Keratinocyte (primary cell): Measurements from ENCODE around the gene EFTUD2. TPM values are rescaled to one million over a fixed set of nuclear protein-coding genes. Genes with fewer than 3 reads are reported as not detected.

ENCODE experiments used
- DNase-seq: peaks from one replicate; pipeline ENCODE4 v3.0.0-alpha.2; 2011; ENCODE audit warnings: low read depth, missing footprints, low spot score
- FAIRE-seq: peaks from 2 replicates; lab custom pipeline; 2011; peaks lifted over from hg19 to GRCh38; lab: Jason Lieb, UNC
- H2AFZ ChIP-seq: 2 replicates; pipeline ENCODE4 v1.6.0; 2012; ENCODE audit warnings: low read length, control low read depth, inconsistent platforms; ENCODE audit not compliant: control insufficient read depth
- H3K27ac ChIP-seq: 2 replicates; pipeline ENCODE4 v1.5.1; 2011; ENCODE audit warnings: low read length; ENCODE audit not compliant: control insufficient read depth, insufficient read depth
- H3K27me3 ChIP-seq: 3 replicates; pipeline ENCODE4 v1.6.0; 2011; ENCODE audit warnings: low read length; ENCODE audit not compliant: control insufficient read depth, insufficient read depth; ENCODE audit errors: extremely low read depth
- H3K36me3 ChIP-seq, 2 experiments: 2 replicates in 1 of 2; 3 replicates in 1 of 2; pipeline ENCODE4 v1.5.1; 2011; ENCODE audit warnings: low read length in 2 of 2, mild to moderate bottlenecking in 1 of 2; ENCODE audit not compliant: control insufficient read depth in 2 of 2, insufficient read depth in 2 of 2; ENCODE audit errors: extremely low read depth in 1 of 2
- H3K4me1 ChIP-seq: 3 replicates; pipeline ENCODE4 v1.5.1; 2011; ENCODE audit warnings: low read length; ENCODE audit not compliant: control insufficient read depth, insufficient read depth; ENCODE audit errors: extremely low read depth
- H3K4me2 ChIP-seq: 3 replicates; pipeline ENCODE4 v1.6.0; 2011; ENCODE audit warnings: low read depth, low read length; ENCODE audit not compliant: control insufficient read depth, insufficient read depth; ENCODE audit errors: extremely low read depth
- H3K4me3 ChIP-seq, 3 experiments: fragments of 200-600 bp in 1 of 3; sonication (generic) in 1 of 3; 2 replicates in 2 of 3; 3 replicates in 1 of 3; pipeline ENCODE4 v1.5.1; 2011 to 2016; ENCODE audit warnings: low read length in 3 of 3, mild to moderate bottlenecking in 3 of 3, control low read depth in 2 of 3, inconsistent platforms in 1 of 3, low read depth in 1 of 3, mixed read lengths in 1 of 3, mixed run types in 1 of 3, moderate library complexity in 1 of 3; ENCODE audit not compliant: control insufficient read depth in 2 of 3, insufficient read depth in 2 of 3; ENCODE audit errors: extremely low read depth in 1 of 3
- H3K79me2 ChIP-seq: 2 replicates; pipeline ENCODE4 v1.6.0; 2012; ENCODE audit warnings: low read length; ENCODE audit not compliant: control insufficient read depth, insufficient read depth
- H3K9ac ChIP-seq: 3 replicates; pipeline ENCODE4 v1.6.0; 2011; ENCODE audit warnings: low read length; ENCODE audit not compliant: control insufficient read depth, insufficient read depth; ENCODE audit errors: extremely low read depth
- H3K9me1 ChIP-seq: 3 replicates; pipeline ENCODE4 v1.6.0; 2011; ENCODE audit warnings: low read length; ENCODE audit not compliant: control insufficient read depth, insufficient read depth; ENCODE audit errors: extremely low read depth
- H3K9me3 ChIP-seq: 2 replicates; pipeline ENCODE4 v1.5.1; 2012; ENCODE audit warnings: low read depth, low read length; ENCODE audit not compliant: control insufficient read depth
- H4K20me1 ChIP-seq: 3 replicates; pipeline ENCODE4 v1.6.0; 2011; ENCODE audit warnings: low read length; ENCODE audit not compliant: control insufficient read depth, insufficient read depth; ENCODE audit errors: extremely low read depth
- CTCF ChIP-seq, 3 experiments: IDR thresholded peaks in 1 of 3; conservative IDR thresholded peaks in 1 of 3; optimal IDR thresholded peaks in 1 of 3; 2 replicates in 2 of 3; 3 replicates in 1 of 3; pipeline versions ENCODE3 to v1.5.1; 2011; ENCODE audit warnings: low read length in 3 of 3, mild to moderate bottlenecking in 3 of 3, moderate library complexity in 2 of 3, control low read depth in 1 of 3, inconsistent platforms in 1 of 3; ENCODE audit not compliant: insufficient read depth in 2 of 3; ENCODE audit errors: extremely low read depth in 1 of 3
- EZH2 ChIP-seq: IDR thresholded peaks from one replicate; pipeline ENCODE4 v1.6.1; 2012; ENCODE audit warnings: inconsistent platforms, mild to moderate bottlenecking, low read length, moderate library complexity
- dilution Hi-C: fragments of 300-500 bp; cut with MboI; formaldehyde crosslinking; loops from one replicate; pipeline ENCODE4 v1.7.0; 2020; ENCODE audit warnings: low sequenced_read_pairs; ENCODE audit not compliant: extremely low pct_ligation_motif_present
- polyA plus RNA-seq, 5 experiments: library from polyadenylated mRNA; depleted of rRNA in 3 of 5; stranded (reverse) in 3 of 5; stranded (forward) in 1 of 5; unstranded in 1 of 5; fragments of >200 nt; gene quantifications; 1 replicate in 1 of 5; 2 replicates in 3 of 5; 3 replicates in 1 of 5; pipeline versions ENCODE4 v1.2.1 to v1.2.3, GENCODE V29; 2011 to 2012; ENCODE audit warnings: missing spikeins in 2 of 5, low read depth in 1 of 5, low replicate concordance in 1 of 5

The EFTUD2 gene
- polyA plus RNA-seq, 1 donor (not counting 4 experiments of a cell fraction or from before 2014, with no cell fraction given): 160 TPM

GRCh38 chr17:44837196-44837595 is 62.0 kb downstream of the EFTUD2 start:
- FAIRE-seq (no peak), DNase-seq (no peak)

GRCh38 chr17:44832805-44833204 is 66.4 kb downstream of the EFTUD2 start:
- Histone ChIP-seq H3K27ac (no peak overlapping the region), H3K9me1 (no peaks in the 10 kb centered on the region), H3K9ac (no peak overlapping the region), H3K4me1 (peaks cover 12% of the 10 kb centered on the region), H3K4me3 (no peak overlapping the region), H3K4me2 (no peak overlapping the region), H3K9me3 (no peaks in the 10 kb centered on the region), H4K20me1 (no peaks in the 10 kb centered on the region), H2AFZ (no peak overlapping the region), H3K27me3 (no peaks in the 10 kb centered on the region), H3K36me3 (no peaks in the 10 kb centered on the region), H3K79me2 (peaks cover 19% of the 10 kb centered on the region)
- DNase-seq: no peak
- FAIRE-seq: no peak
- TF ChIP-seq EZH2 (no peak), CTCF (optimal IDR thresholded peaks at IDR 0.05 in 1 of 3, IDR thresholded peaks at IDR 0.05 in 1 of 3, conservative IDR thresholded peaks at IDR 0.05 in 1 of 3; ENCODE audit: extremely low read depth in 1 of 3, insufficient read depth in 2 of 3, low read length in 3 of 3) (no peak)
- dilution Hi-C loops: no loop called here

More at GRCh38 chr17:44837196-44837595, 62.0 kb downstream of the EFTUD2 start:
- dilution Hi-C loops: no loop called here
- H3K9me3 ChIP-seq: no peaks in the 10 kb centered on the region
- no peak overlapping the region for H3K27ac ChIP-seq
- no peak overlapping the region for H2AFZ ChIP-seq
- no peak overlapping the region for H3K9ac ChIP-seq
- H3K9me1 ChIP-seq: no peaks in the 10 kb centered on the region
- H3K4me2 ChIP-seq: no peak overlapping the region
- no peaks in the 10 kb centered on the region for H3K79me2 ChIP-seq
- H3K36me3 ChIP-seq: no peaks in the 10 kb centered on the region
- no peaks in the 10 kb centered on the region for H4K20me1 ChIP-seq
- TF ChIP-seq EZH2 (no peak), CTCF (optimal IDR thresholded peaks at IDR 0.05 in 1 of 3, IDR thresholded peaks at IDR 0.05 in 1 of 3, conservative IDR thresholded peaks at IDR 0.05 in 1 of 3; ENCODE audit: extremely low read depth in 1 of 3, insufficient read depth in 2 of 3, low read length in 3 of 3) (no peak)
- H3K4me1 ChIP-seq: no peaks in the 10 kb centered on the region
- H3K4me3 ChIP-seq: no peak overlapping the region
- H3K27me3 ChIP-seq: no peaks in the 10 kb centered on the region
